Stimulated activated CD4-positive, alpha-beta T cell treated with anti-CD3 and anti-CD28 coated beads, Interleukin-12 subunit alpha, Interleukin-12 subunit beta, amount 100 ng/mL, for 4 hours (primary cell): ENCODE results near the gene SKA2.
"Not testable (repeated sequence)": the region's sequence is repeated elsewhere in the genome, so short reads cannot be mapped to it uniquely, and the experiment has no call there.

Experiments
- DNase-seq: peaks from one replicate; pipeline ENCODE4 v3.0.0-alpha.2; 2020

Gene SKA2

DNA sequence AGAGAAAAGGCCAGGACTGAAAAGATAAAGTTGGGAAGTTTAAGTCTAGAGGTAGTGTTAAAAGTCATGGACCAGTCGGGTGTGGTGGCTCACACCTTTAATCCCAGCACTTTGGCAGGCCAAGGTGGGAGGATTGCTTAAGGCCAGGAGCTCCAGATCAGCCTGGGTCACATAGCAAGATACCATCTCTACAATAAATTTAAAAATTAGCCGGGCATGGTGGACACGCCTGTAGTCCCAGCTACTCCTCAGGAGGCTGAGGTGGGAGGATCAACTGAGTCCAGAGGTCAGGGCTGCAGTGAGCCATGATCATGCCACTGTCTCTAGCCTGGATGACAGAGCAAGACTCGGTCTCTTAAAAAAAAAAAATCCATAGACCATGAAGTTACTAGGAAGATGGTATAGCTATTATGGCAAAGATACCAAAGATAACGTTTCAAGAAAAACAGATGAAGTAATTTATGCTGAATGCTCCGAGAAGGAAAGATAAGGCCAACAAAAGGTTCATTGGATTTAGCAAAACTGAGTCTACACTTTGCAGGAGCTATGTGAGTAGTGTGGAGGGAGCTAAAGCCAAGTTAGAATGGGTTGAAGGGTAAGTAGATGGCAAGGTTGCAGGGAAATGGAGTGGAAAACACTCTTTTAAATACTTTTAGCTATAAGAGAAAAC is 60.0 kb downstream of the SKA2 start:
- DNase-seq, result no peak

DNA sequence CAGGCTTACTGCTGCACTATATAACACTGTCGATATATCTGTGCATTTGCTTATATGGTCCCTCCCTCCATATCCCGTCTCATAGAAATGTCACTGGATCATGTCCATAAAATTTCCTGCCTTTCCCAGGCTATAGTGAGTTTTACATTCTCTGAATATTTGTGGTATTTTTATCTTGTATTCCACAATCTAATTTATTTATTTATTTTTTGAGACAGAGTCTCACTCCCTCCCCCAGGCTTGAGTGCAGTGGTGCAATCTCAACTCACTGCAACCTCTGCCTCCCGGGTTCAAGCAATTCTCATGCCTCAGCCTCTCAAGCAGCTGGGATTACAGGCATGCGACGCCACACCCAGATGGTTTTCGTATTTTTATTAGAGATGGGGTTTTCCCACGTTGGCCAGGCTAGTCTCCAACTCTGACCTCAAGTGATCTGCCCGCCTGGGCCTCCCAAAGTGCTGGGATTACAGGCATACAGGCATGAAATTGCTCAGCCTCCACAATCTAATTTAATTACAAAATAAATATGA is 61.2 kb downstream of the SKA2 start:
- DNase-seq, result no peak

DNA sequence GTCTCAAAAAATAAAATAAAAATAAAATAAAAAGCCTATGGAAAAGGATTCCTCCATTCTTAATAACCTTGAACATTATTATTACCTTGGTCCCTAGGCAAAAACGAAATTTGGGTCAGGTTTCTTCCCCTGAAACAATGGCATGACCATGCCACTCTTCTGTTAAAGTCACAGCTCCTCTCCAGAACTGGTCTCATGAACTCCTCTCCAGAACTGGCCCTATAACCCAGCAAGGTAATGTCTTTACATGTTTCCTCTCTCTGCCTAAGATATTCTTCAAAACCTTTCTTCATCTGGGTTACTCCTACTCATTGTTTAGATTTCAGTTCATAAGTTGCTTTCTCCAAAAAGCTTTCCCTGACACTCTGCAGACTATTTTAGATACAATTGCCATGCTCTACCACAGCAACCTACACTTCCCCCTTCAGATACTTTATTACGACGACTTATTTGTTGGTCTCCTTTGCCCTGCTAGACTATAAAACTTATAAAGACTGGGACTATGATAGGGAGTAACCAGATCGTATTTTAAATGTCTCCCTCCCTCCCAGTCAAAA is 61.8 kb downstream of the SKA2 start:
- no peak for DNase-seq

DNA sequence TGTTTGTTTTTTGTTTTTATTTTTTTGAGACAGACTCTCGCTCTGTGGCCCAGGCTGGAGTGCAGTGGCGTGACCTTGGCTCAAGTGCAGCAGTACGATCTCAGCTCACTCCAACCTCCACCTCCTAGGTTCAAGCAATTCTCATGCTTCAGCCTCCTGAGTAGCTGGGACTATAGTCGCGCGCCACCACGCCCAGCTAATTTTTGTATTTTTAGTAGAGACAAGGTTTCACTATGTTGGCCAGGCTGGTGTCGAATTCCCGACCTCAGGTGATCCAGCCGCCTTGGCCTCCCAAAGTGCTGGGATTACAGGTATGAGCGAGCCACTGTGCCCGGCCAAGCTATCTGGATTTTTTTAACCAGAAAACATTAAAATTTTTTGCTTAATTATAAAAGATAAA is 64.4 kb downstream of the SKA2 start:
- DNase-seq, result not testable (repeated sequence)

DNA sequence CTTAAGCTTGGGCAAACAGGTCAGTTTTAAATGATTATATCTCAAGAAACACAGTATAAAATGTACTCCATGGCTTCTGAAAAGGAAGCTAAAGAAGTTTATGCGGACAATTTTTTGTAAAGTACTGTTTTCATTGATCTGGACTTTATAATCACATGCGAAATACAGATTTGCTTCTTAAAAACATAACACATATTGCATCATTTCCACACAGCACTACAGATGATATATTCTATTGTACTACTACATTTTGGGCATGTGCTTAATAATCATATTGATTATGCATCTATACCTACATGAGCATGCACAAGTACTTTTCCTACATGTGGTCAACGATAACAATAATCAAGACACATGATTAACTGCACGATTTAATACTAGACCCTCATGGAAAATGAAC is 70.8 kb downstream of the SKA2 start:
- DNase-seq, result no peak

DNA sequence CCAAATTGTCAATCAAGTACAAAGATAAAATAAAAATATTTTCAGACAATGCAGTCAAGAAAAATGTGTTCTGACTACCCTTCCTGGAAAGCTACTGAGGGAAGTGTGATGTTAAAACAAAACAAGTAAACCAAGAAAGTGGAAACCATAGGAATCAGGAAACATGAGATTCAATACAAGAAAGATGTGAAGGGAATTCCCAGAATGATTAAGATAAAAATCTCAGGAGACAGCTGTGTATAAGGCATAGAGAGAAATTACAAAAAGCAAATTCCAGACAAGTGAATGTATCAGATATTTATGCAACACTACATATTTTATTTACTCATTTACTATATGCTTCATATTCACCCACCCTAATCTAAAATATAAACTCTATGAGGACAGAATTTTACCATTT is 80.5 kb downstream of the SKA2 start:
- no peak for DNase-seq

DNA sequence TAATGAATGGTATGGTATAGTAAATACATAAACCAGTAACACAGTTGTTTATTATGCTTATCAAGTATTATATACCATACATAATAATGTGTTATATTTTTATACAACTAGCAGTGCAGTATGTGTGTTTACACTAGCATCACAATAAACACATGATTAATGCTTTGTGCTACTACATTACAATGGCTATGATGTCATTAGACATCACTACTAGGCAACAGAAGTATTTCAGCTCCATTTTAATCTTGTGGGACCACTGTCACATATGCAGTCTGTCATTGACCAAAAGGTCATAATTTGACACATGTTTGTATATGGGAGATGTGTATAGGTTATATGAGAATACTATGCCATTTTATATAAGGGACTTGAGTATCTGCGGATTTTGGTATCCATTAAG is 81.0 kb downstream of the SKA2 start:
- no peak for DNase-seq

DNA sequence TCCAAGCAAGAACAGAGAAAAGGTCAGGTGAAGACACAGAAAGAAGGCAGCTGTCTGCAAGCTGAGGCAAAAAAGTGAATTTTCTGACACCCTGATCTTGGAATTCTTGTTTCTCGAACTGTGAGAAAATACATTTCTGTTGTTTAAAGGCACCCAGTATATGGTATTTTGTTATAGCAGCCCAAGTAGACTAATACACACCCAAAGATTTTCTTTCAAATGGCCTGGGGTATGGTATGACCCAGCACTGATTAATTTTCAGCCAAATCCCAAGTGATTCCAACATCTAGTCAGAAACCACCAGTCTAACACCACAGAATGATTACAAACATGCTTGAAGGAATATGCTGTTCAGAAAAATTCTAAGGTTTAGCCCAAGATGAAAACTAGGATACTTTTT is 85.1 kb downstream of the SKA2 start:
- no peak for DNase-seq

DNA sequence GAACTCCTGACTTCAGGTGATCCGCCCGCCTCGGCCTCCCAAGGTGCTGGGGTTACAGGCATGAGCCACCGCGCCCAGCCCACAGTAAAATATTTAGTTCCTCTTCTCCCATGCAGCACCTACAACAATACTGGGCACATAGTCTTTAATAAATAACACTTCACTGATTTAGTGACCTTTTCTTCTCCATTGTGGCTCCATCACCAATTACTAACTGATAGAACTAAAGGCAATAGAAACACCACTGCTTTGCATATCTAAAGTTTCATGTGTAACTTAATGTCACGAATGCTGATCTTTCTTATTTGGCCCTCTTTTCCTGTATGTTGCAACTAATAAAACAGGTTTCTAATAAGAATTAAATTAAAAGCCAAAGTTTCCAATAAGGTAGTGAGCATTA is 87.2 kb downstream of the SKA2 start:
- no peak for DNase-seq

DNA sequence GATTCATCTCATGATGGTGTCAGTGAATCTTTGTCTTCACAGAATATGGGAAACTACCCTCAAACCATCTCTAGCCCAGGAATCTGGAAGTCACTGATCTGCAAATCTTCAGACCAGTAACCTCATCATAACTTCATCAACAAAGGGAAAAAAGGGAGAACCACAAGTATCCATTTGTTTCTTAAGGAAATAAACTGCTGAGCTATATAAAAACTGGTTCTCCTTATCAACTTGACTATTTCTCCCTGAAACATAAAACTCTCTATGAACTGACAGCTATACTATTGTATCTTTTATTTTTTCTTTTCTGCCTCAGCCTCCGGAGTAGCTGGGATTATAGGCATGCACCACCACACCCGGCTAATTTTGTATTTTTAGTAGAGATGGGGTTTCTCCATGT is 87.6 kb downstream of the SKA2 start:
- no peak for DNase-seq

DNA sequence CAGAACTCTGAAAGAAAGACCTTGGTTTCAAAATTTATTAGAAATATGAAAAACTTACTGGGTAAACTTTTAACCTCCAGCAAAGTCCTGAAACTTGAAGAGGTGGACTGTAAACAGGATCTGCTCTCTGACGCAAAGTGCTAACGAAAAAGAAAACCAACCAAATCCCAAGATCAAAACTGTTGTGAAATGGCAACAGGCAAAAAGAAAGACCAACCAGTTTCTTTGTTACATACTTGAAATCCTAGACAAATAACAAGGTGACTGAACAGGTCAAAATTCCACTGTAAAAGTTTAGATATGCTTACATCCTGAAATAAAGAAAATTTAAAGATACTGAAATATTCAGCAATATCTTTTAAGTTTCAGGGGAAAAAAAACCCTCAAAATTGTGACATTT is 92.5 kb downstream of the SKA2 start:
- no peak for DNase-seq
